Endothelial cell of umbilical vein (primary cell): ENCODE results near the gene ASB5. TPM values are rescaled to one million over a fixed set of nuclear protein-coding genes. Genes with fewer than 3 reads are reported as not detected.

ENCODE experiments used
- BruUV-seq: library from RNA; stranded (reverse); fragments of 400-500 nt; replicated peaks from 2 replicates; lab custom pipeline; 2021; lab: Mats Ljungman, UMichigan
- CTCF ChIA-PET: fragments of 300-600, 350-600 bp; sonication (Branson Sonifier 250); formaldehyde crosslinking; loops from one replicate; lab custom pipeline; 2021; ENCODE audit warnings: antibody characterized with exemption, inconsistent platforms; lab: Charles Lee
- POLR2A ChIA-PET: fragments of 300-600, 350-600 bp; sonication (Branson Sonifier 250); formaldehyde crosslinking; loops from one replicate; lab custom pipeline; 2021; ENCODE audit warnings: antibody characterized with exemption, inconsistent platforms; lab: Charles Lee
- DNase-seq: peaks from one replicate; pipeline ENCODE4 v3.0.0-alpha.2; 2011; ENCODE audit warnings: low read depth, low spot score
- FAIRE-seq: peaks from 2 replicates; lab custom pipeline; 2011; peaks lifted over from hg19 to GRCh38; lab: Jason Lieb, UNC
- H2AFZ ChIP-seq: 2 replicates; pipeline ENCODE4 v1.6.0; 2012; ENCODE audit warnings: low read depth, low read length, control low read depth, inconsistent platforms
- H3K27ac ChIP-seq: 2 replicates; pipeline ENCODE4 v1.5.1; 2011; ENCODE audit warnings: low read depth, mild to moderate bottlenecking, control low read depth, low read length, moderate library complexity; ENCODE audit not compliant: insufficient read depth
- H3K27me3 ChIP-seq, 2 experiments: 2 replicates each; pipeline versions ENCODE4 v1.6.0 to v1.6.1; 2011; ENCODE audit warnings: low read length in 2 of 2, mixed read lengths in 1 of 2; ENCODE audit not compliant: control insufficient read depth in 2 of 2, insufficient read depth in 2 of 2
- H3K36me3 ChIP-seq, 2 experiments: 2 replicates in 1 of 2; 3 replicates in 1 of 2; pipeline ENCODE4 v1.5.1; 2011; ENCODE audit warnings: low read length in 2 of 2, mild to moderate bottlenecking in 1 of 2, moderate library complexity in 1 of 2; ENCODE audit not compliant: control insufficient read depth in 2 of 2, insufficient read depth in 2 of 2; ENCODE audit errors: extremely low read depth in 1 of 2
- H3K4me1 ChIP-seq: 3 replicates; pipeline ENCODE4 v1.5.1; 2011; ENCODE audit warnings: mild to moderate bottlenecking, low read length; ENCODE audit not compliant: control insufficient read depth, insufficient read depth; ENCODE audit errors: extremely low read depth
- H3K4me2 ChIP-seq: 2 replicates; pipeline ENCODE4 v1.6.1; 2011; ENCODE audit warnings: low read length, control low read depth, mixed read lengths; ENCODE audit not compliant: insufficient read depth
- H3K4me3 ChIP-seq, 3 experiments: fragments of 200-600 bp in 1 of 3; sonication (generic), shearing (Covaris generic) in 1 of 3; replicated peaks in 1 of 3; 2 replicates each; pipeline ENCODE4 v1.5.1; 2011 to 2016; ENCODE audit warnings: control low read depth in 3 of 3, low read length in 3 of 3, mild to moderate bottlenecking in 2 of 3, inconsistent platforms in 1 of 3, low read depth in 1 of 3, moderate library complexity in 1 of 3; ENCODE audit not compliant: insufficient read depth in 1 of 3
- H3K79me2 ChIP-seq: 2 replicates; pipeline ENCODE4 v1.6.0; 2012; ENCODE audit warnings: low read length, inconsistent platforms; ENCODE audit not compliant: control insufficient read depth, insufficient read depth
- H3K9ac ChIP-seq: replicated peaks from 2 replicates; pipeline ENCODE3; 2011; ENCODE audit warnings: low read length, control low read depth; ENCODE audit not compliant: insufficient read depth; ENCODE audit errors: extremely low read depth
- H3K9me1 ChIP-seq: replicated peaks from 3 replicates; pipeline ENCODE4 v1.6.0; 2011; ENCODE audit warnings: mild to moderate bottlenecking, low read length; ENCODE audit not compliant: control insufficient read depth, insufficient read depth; ENCODE audit errors: extremely low read depth
- H3K9me3 ChIP-seq: replicated peaks from 2 replicates; pipeline ENCODE4 v1.5.1; 2012; ENCODE audit warnings: low read length, inconsistent platforms; ENCODE audit not compliant: control insufficient read depth, insufficient read depth
- H4K20me1 ChIP-seq: replicated peaks from 2 replicates; pipeline ENCODE3; 2011; ENCODE audit warnings: mild to moderate bottlenecking, low read length; ENCODE audit not compliant: control insufficient read depth, insufficient read depth; ENCODE audit errors: extremely low read depth
- CTCF ChIP-seq, 2 donors: IDR thresholded peaks; 1 replicate in 1 of 2; 2 replicates in 1 of 2; pipeline ENCODE4 v1.5.1; 2011; ENCODE audit warnings: low read length in 2 of 2, mild to moderate bottlenecking in 2 of 2, moderate library complexity in 2 of 2, control low read depth in 1 of 2, inconsistent platforms in 1 of 2, low read depth in 1 of 2; ENCODE audit not compliant: insufficient read depth in 1 of 2; ENCODE audit errors: extremely low read depth in 1 of 2
- EZH2 ChIP-seq: IDR thresholded peaks from 2 replicates; pipeline ENCODE4 v1.6.1; 2012; ENCODE audit warnings: borderline replicate concordance, low read depth, mild to moderate bottlenecking, moderate library complexity, low read length, inconsistent platforms; ENCODE audit not compliant: severe bottlenecking
- FOS ChIP-seq: IDR thresholded peaks from 2 replicates; pipeline ENCODE4 v1.6.1; 2011; ENCODE audit warnings: mild to moderate bottlenecking, low read length, moderate library complexity, borderline replicate concordance; ENCODE audit not compliant: insufficient read depth
- GATA2 ChIP-seq: IDR thresholded peaks from 2 replicates; pipeline ENCODE4 v1.7.0; 2011; ENCODE audit warnings: low read depth, mild to moderate bottlenecking, moderate library complexity, mixed read lengths, low read length; ENCODE audit not compliant: insufficient read length, insufficient read depth
- JUN ChIP-seq: IDR thresholded peaks from 2 replicates; pipeline ENCODE4 v1.6.1; 2011; ENCODE audit warnings: borderline replicate concordance, low read depth; ENCODE audit not compliant: insufficient read length, insufficient read depth
- MYC ChIP-seq: IDR thresholded peaks from one replicate; pipeline ENCODE4 v1.6.1; 2011; ENCODE audit warnings: mild to moderate bottlenecking, low read depth, low read length
- POLR2A ChIP-seq: IDR thresholded peaks from 2 replicates; pipeline ENCODE4 v1.6.1; 2012; ENCODE audit warnings: low read depth, mild to moderate bottlenecking, control low read depth, low read length
- POLR2AphosphoS5 ChIP-seq: IDR thresholded peaks from 2 replicates; pipeline ENCODE4 v1.6.1; 2012; ENCODE audit warnings: low read depth, mild to moderate bottlenecking, control low read depth, low read length, moderate library complexity; ENCODE audit not compliant: insufficient read depth
- dilution Hi-C: fragments of 300-500 bp; cut with MboI; formaldehyde crosslinking; loops from one replicate; pipeline ENCODE4 v1.15.0; 2019; ENCODE audit warnings: low sequenced_read_pairs; ENCODE audit not compliant: extremely low pct_ligation_motif_present
- intact Hi-C: fragments of 100-400 bp; cut with micrococcal nuclease; formaldehyde crosslinking; loops from one replicate; pipeline ENCODE4 v1.10.0; 2022
- polyA plus RNA-seq, 4 experiments: library from polyadenylated mRNA; depleted of rRNA in 3 of 4; stranded (reverse) in 3 of 4; unstranded in 1 of 4; fragments of >200 nt; gene quantifications; 2 replicates each; pipeline versions ENCODE4 v1.2.1 to v1.2.3, GENCODE V29; 2011 to 2012; ENCODE audit warnings: missing spikeins in 1 of 4
- total RNA-seq: library from RNA; stranded (reverse); gene quantifications from 2 replicates; pipeline ENCODE4 v1.2.3, GENCODE V29; 2021
- TF ChIP-seq, protein P1 (sequence below): IDR thresholded peaks from 2 replicates; pipeline ENCODE4 v1.6.1; 2011; ENCODE audit not compliant: insufficient read depth, insufficient read length

Gene ASB5
- total and polyA plus RNA-seq, 2 donors (not counting 3 experiments of a cell fraction or from before 2014, with no cell fraction given): not detected

DNA sequence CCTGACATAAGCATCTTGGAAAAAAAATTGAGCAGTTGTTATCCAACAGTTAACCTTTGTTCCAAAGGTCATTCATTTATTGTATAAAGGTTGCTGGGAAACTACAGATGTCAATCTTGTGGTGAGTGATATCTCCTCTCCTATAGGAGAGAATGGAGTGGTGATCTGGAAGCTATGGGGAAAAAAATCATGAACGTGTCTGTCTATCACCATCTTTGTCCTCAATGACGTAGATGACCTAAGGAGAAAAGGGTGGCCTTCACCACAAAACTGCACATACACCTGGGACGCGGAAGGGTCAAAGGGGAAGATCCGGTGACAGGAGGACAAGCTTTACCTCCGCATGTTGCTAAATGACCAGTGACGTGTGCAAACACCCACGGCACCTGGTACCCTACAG lies 27.3 kb downstream of the ASB5 start:
- Histone ChIP-seq H3K4me1 (no peaks in the 10 kb centered on the region), H3K4me3 (no peak overlapping the region), H3K9ac (no peak overlapping the region), H4K20me1 (no peaks in the 10 kb centered on the region), H2AFZ (no peak overlapping the region), H3K9me1 (no peaks in the 10 kb centered on the region), H3K4me2 (no peak overlapping the region), H3K27me3 (peaks cover 0 to 1% of the 10 kb centered on the region in 2 experiments), H3K79me2 (no peaks in the 10 kb centered on the region), H3K9me3 (no peaks in the 10 kb centered on the region), H3K36me3 (no peaks in the 10 kb centered on the region), H3K27ac (no peak overlapping the region)
- FAIRE-seq (no peak), DNase-seq (no peak)
- TF ChIP-seq POLR2AphosphoS5 (no peak), MYC (no peak), POLR2A (no peak), FOS (no peak), JUN (no peak), EZH2 (no peak), GATA2 (no peak), CTCF (IDR thresholded peaks at IDR 0.05; ENCODE audit: extremely low read depth in 1 of 2, insufficient read depth in 1 of 2, low read depth in 1 of 2, low read length in 2 of 2) (no peak)
- TF ChIP-seq, protein P1, sequence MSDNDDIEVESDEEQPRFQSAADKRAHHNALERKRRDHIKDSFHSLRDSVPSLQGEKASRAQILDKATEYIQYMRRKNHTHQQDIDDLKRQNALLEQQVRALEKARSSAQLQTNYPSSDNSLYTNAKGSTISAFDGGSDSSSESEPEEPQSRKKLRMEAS: no peak
- ChIA-PET CTCF (interaction anchor here (1.2 kb wide), 1 partner anchor 15 kb away, joined by 3 read pairs; no protein-coding TSS in a partner anchor), POLR2A (no interaction called here)
- intact Hi-C loops: no loop called here
- dilution Hi-C loops: no loop called here
- BruUV-seq: no TSS peak
